A549 (cell line): Measurements from ENCODE around the gene OR9K2. TPM values are rescaled to one million over a fixed set of nuclear protein-coding genes. Genes with fewer than 3 reads are reported as not detected.

Experiments used
- ATAC-seq, 2 experiments: fragments of 200-7000 bp in 1 of 2; fragments of >200 bp in 1 of 2; cut with Nextera tagmentation in 1 of 2; cut with Tn5 transposase in 1 of 2; 3 replicates each; pipeline versions ENCODE4 v1.8.0 to v1.9.1; 2018 to 2020; ENCODE audit warnings: mild to moderate bottlenecking in 1 of 2, moderate library complexity in 1 of 2
- CTCF ChIA-PET: fragments of 300-600 bp; sonication (Branson Sonifier 250); formaldehyde crosslinking; extraction: SDS; loops from one replicate; lab custom pipeline; 2021; ENCODE audit warnings: antibody characterized with exemption, inconsistent platforms; lab: Yijun Ruan, JAX
- POLR2A ChIA-PET: fragments of 350-600 bp; formaldehyde crosslinking; extraction: SDS; loops from one replicate; lab custom pipeline; 2021; ENCODE audit warnings: antibody characterized with exemption, inconsistent platforms; lab: Yijun Ruan, JAX
- DNase-seq, 2 experiments: peaks; one replicate each; pipeline versions ENCODE4 v3.0.0 to v3.0.0-alpha.2; 2011 to 2016; ENCODE audit warnings: low read depth in 1 of 2, low spot score in 1 of 2
- FAIRE-seq: peaks from 2 replicates; lab custom pipeline; 2011; peaks lifted over from hg19 to GRCh38; lab: Jason Lieb, UNC
- H3K27ac ChIP-seq, 2 experiments: fragments of >200 bp; sonication (Bioruptor Twin); formaldehyde crosslinking; 3 replicates each; pipeline ENCODE4 v1.5.1; 2016 to 2017
- H3K4me1 ChIP-seq: fragments of >200 bp; sonication (Bioruptor Twin); formaldehyde crosslinking; 3 replicates; pipeline ENCODE4 v1.6.1; 2016
- H3K4me2 ChIP-seq: fragments of >200 bp; sonication (Bioruptor Twin); formaldehyde crosslinking; 3 replicates; pipeline ENCODE4 v1.6.1; 2016
- H3K4me3 ChIP-seq: fragments of >200 bp; sonication (Bioruptor Twin); formaldehyde crosslinking; 3 replicates; pipeline ENCODE4 v1.5.1; 2016
- H3K9me3 ChIP-seq: fragments of >200 bp; sonication (Bioruptor Twin); formaldehyde crosslinking; 3 replicates; pipeline ENCODE4 v1.6.1; 2016
- BHLHE40 ChIP-seq: IDR thresholded peaks from 2 replicates; pipeline ENCODE4 v1.6.1; 2012; ENCODE audit warnings: low read depth, low read length, inconsistent platforms
- CBX8 ChIP-seq: fragments of 200-600 bp; sonication (generic); IDR thresholded peaks from 2 replicates; pipeline ENCODE4 v1.6.1; 2016
- CEBPB ChIP-seq, 2 experiments: fragments of >200 bp in 1 of 2; sonication (Bioruptor Twin) in 1 of 2; formaldehyde crosslinking in 1 of 2; IDR thresholded peaks; 2 replicates each; pipeline ENCODE4 v1.6.1; 2012 to 2016
- CHD2 ChIP-seq: fragments of 150-350 bp; IDR thresholded peaks from 2 replicates; pipeline ENCODE4 v1.6.1; 2014; ENCODE audit warnings: low read length; ENCODE audit not compliant: partially characterized antibody
- EHMT2 ChIP-seq: fragments of 200-600 bp; sonication (generic); IDR thresholded peaks from 2 replicates; pipeline ENCODE4 v1.6.1; 2016; ENCODE audit warnings: antibody characterized with exemption, low read depth, mild to moderate bottlenecking, moderate library complexity
- ESRRA ChIP-seq: fragments of 150-350 bp; IDR thresholded peaks from 2 replicates; pipeline ENCODE4 v1.6.1; 2014; ENCODE audit warnings: mild to moderate bottlenecking, low read length, borderline replicate concordance
- HMGXB4 ChIP-seq: fragments of 250-450 bp; sonication (Bioruptor Pico); IDR thresholded peaks from 2 replicates; pipeline ENCODE4 v1.5.0; 2021; ENCODE audit warnings: mild to moderate bottlenecking, moderate library complexity, borderline replicate concordance
- KDM1A ChIP-seq: fragments of 200-600 bp; sonication (generic); IDR thresholded peaks from 2 replicates; pipeline ENCODE4 v1.6.1; 2016; ENCODE audit warnings: low read depth, mild to moderate bottlenecking
- MAFK ChIP-seq: fragments of 450-650 bp; IDR thresholded peaks from 2 replicates; pipeline ENCODE4 v1.6.1; 2014; ENCODE audit not compliant: partially characterized antibody
- MAZ ChIP-seq: fragments of 150-350 bp; IDR thresholded peaks from 2 replicates; pipeline ENCODE4 v1.6.1; 2014; ENCODE audit warnings: antibody characterized with exemption, low read depth, low read length, borderline replicate concordance
- NPAS2 ChIP-seq: fragments of 250-450 bp; sonication (Bioruptor Pico); IDR thresholded peaks from 2 replicates; pipeline ENCODE4 v1.8.0; 2022; ENCODE audit warnings: mild to moderate bottlenecking, moderate library complexity, borderline replicate concordance
- PHF8 ChIP-seq: fragments of 200-600 bp; sonication (generic); IDR thresholded peaks from 2 replicates; pipeline ENCODE4 v1.6.1; 2016; ENCODE audit warnings: low read depth, mild to moderate bottlenecking, antibody characterized with exemption, moderate library complexity, borderline replicate concordance
- POLR2AphosphoS2 ChIP-seq: conservative IDR thresholded peaks from 2 replicates; pipeline ENCODE4 v1.6.1; 2012; ENCODE audit warnings: low read length, improper control_type of control experiment, inconsistent platforms
- RAD21 ChIP-seq, 2 experiments: fragments of >200 bp in 1 of 2; sonication (Bioruptor Twin) in 1 of 2; formaldehyde crosslinking in 1 of 2; IDR thresholded peaks in 1 of 2; conservative IDR thresholded peaks in 1 of 2; 2 replicates in 1 of 2; 3 replicates in 1 of 2; pipeline ENCODE4 v1.6.1; 2012 to 2018; ENCODE audit warnings: inconsistent platforms in 1 of 2
- REST ChIP-seq: fragments of 200-600 bp; sonication (generic); IDR thresholded peaks from 2 replicates; pipeline ENCODE4 v1.6.1; 2016; ENCODE audit warnings: antibody characterized with exemption, mild to moderate bottlenecking, moderate library complexity
- SMC3 ChIP-seq: fragments of >200 bp; sonication (Bioruptor Twin); formaldehyde crosslinking; IDR thresholded peaks from 3 replicates; pipeline ENCODE4 v1.6.1; 2018; ENCODE audit warnings: inconsistent platforms
- SREBF2 ChIP-seq: fragments of 450-650 bp; IDR thresholded peaks from 2 replicates; pipeline ENCODE4 v1.6.1; 2014; ENCODE audit warnings: mild to moderate bottlenecking, moderate library complexity
- TP53 ChIP-seq: fragments of 250-450 bp; sonication (Bioruptor Pico); IDR thresholded peaks from 2 replicates; pipeline ENCODE4 v1.5.0; 2021; ENCODE audit warnings: mild to moderate bottlenecking, moderate library complexity
- USF2 ChIP-seq: fragments of 450-650 bp; IDR thresholded peaks from 2 replicates; pipeline ENCODE4 v1.6.1; 2014; ENCODE audit warnings: antibody characterized with exemption
- ZNF302 ChIP-seq: fragments of 250-450 bp; sonication (Bioruptor Pico); IDR thresholded peaks from 2 replicates; pipeline ENCODE4 v1.9.0; 2021; ENCODE audit warnings: inconsistent platforms, mild to moderate bottlenecking, moderate library complexity
- ZSCAN20 ChIP-seq: fragments of 250-450 bp; sonication (Bioruptor Pico); IDR thresholded peaks from 2 replicates; pipeline ENCODE4 v1.8.0; 2022; ENCODE audit warnings: mild to moderate bottlenecking, moderate library complexity
- WGBS: methylation state at CpG from one replicate; pipeline ENCODE4 v1.1.6; 2017; ENCODE audit errors: missing lambda C conversion rate; 5-methylcytosine and 5-hydroxymethylcytosine counted together
- polyA plus RNA-seq, 4 experiments: library from polyadenylated mRNA; depleted of rRNA in 3 of 4; stranded (reverse); fragments of >200 nt; fragmentation: RNase III in 1 of 4; extraction: RNeasy Plus Mini Kit Qiagen cat#74134 plus additional on column Dnase treatment in 1 of 4; gene quantifications; 2 replicates in 3 of 4; 3 replicates in 1 of 4; pipeline ENCODE4 v1.2.3, GENCODE V29; 2011 to 2017

The OR9K2 gene
- polyA plus RNA-seq, 2 of the 4 experiments (the other 2 are of a cell fraction) = not detected

- TF ChIP-seq CHD2 (no peak), PHF8 (no peak), NPAS2 (CRISPR knock-in tag) (no peak)
Measured at GRCh38 chr12:55092579-55092978, 33.6 kb upstream of the OR9K2 start (continued).

- TF ChIP-seq BHLHE40 (no peak), CEBPB (IDR thresholded peaks at IDR 0.05) (no peak), HMGXB4 (no peak), USF2 (no peak), KDM1A (no peak), EHMT2 (no peak), RAD21 (conservative IDR thresholded peaks at IDR 0.05 in 1 of 2, IDR thresholded peaks at IDR 0.05 in 1 of 2) (no peak), ESRRA (no peak), POLR2AphosphoS2 (no peak), SREBF2 (no peak), ZSCAN20 (CRISPR knock-in tag) (no peak), CHD2 (no peak), TP53 (CRISPR knock-in tag) (no peak), PHF8 (no peak), REST (no peak), SMC3 (no peak), ZNF302 (CRISPR knock-in tag) (no peak), MAFK (no peak), CBX8 (no peak), MAZ (no peak)
- ChIA-PET POLR2A (no interaction called here), CTCF (no interaction called here)
- no peaks in the 10 kb centered on the region for H3K4me1 ChIP-seq
- ATAC-seq = no peak
- no peak overlapping the region for H3K4me2 ChIP-seq
- no peaks in the 10 kb centered on the region for H3K9me3 ChIP-seq
- H3K4me3 ChIP-seq = no peak overlapping the region
- no peak for DNase-seq
- WGBS = 34% methylated on average over 4 of the region's 4 CpGs
- H3K27ac ChIP-seq = no peak overlapping the region
- no peak for FAIRE-seq
Measured at GRCh38 chr12:55112378-55112875, 13.8 kb upstream of the OR9K2 start.
